Mucosa of descending colon (tissue), 3 donors: ENCODE measurements around the gene IL25. TPM values are rescaled to one million over a fixed set of nuclear protein-coding genes. Genes with fewer than 3 reads are reported as not detected.

ENCODE experiments used
- ATAC-seq: fragments of 200-7000 bp; cut with Tn5 transposase; one replicate; pipeline ENCODE4 v1.9.1; 2020; ENCODE audit warnings: mild to moderate bottlenecking, moderate library complexity
- DNase-seq, 3 donors: peaks; one replicate each; pipeline ENCODE4 v3.0.0-alpha.2; 2020
- H3K36me3 ChIP-seq: fragments of 200-600 bp; one replicate; pipeline ENCODE4 v1.8.0; 2021; ENCODE audit warnings: low read depth, mild to moderate bottlenecking
- H3K4me1 ChIP-seq: fragments of 200-600 bp; one replicate; pipeline ENCODE4 v1.8.0; 2021; ENCODE audit warnings: low read depth, mild to moderate bottlenecking
- H3K4me3 ChIP-seq: fragments of 200-600 bp; one replicate; pipeline ENCODE4 v1.8.0; 2021; ENCODE audit warnings: mild to moderate bottlenecking
- H3K9me3 ChIP-seq: fragments of 200-600 bp; one replicate; pipeline ENCODE4 v1.8.0; 2021; ENCODE audit warnings: mild to moderate bottlenecking
- intact Hi-C, 2 donors: fragments of 100-400 bp; cut with DNase I in 1 of 2; cut with micrococcal nuclease in 1 of 2; formaldehyde crosslinking; loops; one replicate each; pipeline versions ENCODE4 v1.11.0 to v1.11.1; 2022; cut with DNase I, micrococcal nuclease
- total RNA-seq, 3 donors: library from RNA; stranded (reverse); fragmentation: NEBNext Ultra II Directional in 2 of 3; extraction: Animal tissue kit (Norgen Biotek cat#: 25700) in 2 of 3; gene quantifications; one replicate each; pipeline versions ENCODE4 v1.2.1 to v1.2.4, GENCODE V29; 2021 to 2023
- TF ChIP-seq, protein P1 (sequence below): fragments of 200-600 bp; IDR thresholded peaks from one replicate; pipeline ENCODE4 v1.8.0; 2022; ENCODE audit warnings: antibody characterized with exemption, mild to moderate bottlenecking
- donor health status: DM: no; HTN: no; CAD: no; lungs with moderate emphysema.
- donor health status: DM: no; HTN: no; CAD: no.
- donor health status: DM: no; HTN: yes; CAD: no.

Gene IL25
- total RNA-seq, 3 donors from 2014 or later, result not detected

DNA sequence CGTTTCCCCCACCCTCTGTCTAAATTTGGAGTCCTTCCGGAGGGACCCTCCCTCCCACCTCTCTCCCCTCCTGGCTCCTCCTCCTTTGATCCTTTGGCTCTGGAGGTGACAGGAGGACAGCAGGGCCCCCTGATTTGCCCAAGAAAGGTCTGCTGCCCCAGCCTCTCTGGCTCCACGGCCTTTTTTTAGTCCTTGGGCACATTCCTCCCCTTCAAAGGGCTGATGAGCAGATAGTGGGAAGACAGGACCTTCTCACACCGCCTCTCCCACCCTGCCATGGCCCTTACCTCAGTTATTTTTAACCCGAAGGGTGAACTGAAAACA, 35.7 kb downstream of the IL25 start:
- H3K4me1 ChIP-seq, result no peaks in the 10 kb centered on the region
- H3K36me3 ChIP-seq, result no peaks in the 10 kb centered on the region
- intact Hi-C loops, result no loop called here
- H3K9me3 ChIP-seq, result no peaks in the 10 kb centered on the region
- H3K4me3 ChIP-seq, result no peak overlapping the region
- TF ChIP-seq, protein P1, sequence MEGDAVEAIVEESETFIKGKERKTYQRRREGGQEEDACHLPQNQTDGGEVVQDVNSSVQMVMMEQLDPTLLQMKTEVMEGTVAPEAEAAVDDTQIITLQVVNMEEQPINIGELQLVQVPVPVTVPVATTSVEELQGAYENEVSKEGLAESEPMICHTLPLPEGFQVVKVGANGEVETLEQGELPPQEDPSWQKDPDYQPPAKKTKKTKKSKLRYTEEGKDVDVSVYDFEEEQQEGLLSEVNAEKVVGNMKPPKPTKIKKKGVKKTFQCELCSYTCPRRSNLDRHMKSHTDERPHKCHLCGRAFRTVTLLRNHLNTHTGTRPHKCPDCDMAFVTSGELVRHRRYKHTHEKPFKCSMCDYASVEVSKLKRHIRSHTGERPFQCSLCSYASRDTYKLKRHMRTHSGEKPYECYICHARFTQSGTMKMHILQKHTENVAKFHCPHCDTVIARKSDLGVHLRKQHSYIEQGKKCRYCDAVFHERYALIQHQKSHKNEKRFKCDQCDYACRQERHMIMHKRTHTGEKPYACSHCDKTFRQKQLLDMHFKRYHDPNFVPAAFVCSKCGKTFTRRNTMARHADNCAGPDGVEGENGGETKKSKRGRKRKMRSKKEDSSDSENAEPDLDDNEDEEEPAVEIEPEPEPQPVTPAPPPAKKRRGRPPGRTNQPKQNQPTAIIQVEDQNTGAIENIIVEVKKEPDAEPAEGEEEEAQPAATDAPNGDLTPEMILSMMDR, result no peak
- ATAC-seq, result no peak
- DNase-seq, result no peak

- no peak for DNase-seq
- Histone ChIP-seq H3K36me3 (no peaks in the 10 kb centered on the region), H3K9me3 (no peaks in the 10 kb centered on the region), H3K4me1 (no peaks in the 10 kb centered on the region), H3K4me3 (no peak overlapping the region)
- intact Hi-C loops, result no loop called here
- no peak for ATAC-seq
- TF ChIP-seq, protein P1, result no peak
Observed at GRCh38 chr14:23409475-23409874, 36.9 kb downstream of the IL25 start.

DNA sequence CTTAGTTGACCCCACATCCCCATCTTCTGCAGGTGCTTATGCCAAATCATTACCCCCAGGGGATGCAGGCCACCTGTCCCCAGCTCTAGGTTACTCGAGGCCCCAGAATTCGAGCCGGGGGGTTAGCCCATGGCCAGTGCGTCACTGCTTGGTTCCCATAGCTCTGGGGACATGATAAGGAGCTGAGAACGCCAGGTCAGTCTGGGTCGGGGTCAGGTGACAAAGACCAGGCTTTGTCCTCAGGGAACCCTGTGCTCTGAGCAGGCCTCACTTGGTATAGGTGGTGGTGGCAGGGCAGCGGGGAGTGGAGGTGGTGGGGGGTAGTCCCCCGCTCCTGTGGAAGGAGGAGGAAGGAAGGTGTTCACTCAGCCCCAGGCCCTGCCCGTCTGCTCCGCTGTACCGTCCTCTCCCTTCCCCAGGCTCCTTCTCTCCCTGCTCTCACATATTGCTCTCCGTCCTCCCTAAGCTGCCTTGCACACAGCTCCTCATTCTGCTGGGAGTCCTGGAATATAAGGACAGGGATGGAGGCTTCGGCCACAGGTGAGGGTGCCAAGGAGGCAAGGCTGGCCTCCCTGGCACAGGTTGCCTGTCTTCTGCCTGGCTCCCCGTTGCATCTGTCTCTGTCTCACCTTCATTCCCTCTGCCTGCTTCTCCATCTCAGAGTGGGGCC, 37.5 kb downstream of the IL25 start:
- intact Hi-C loops, result no loop called here
- DNase-seq, result no peak
- H3K9me3 ChIP-seq, result no peaks in the 10 kb centered on the region
- H3K4me3 ChIP-seq, result no peak overlapping the region
- TF ChIP-seq, protein P1, result no peak
- no peaks in the 10 kb centered on the region for H3K4me1 ChIP-seq
- H3K36me3 ChIP-seq, result no peaks in the 10 kb centered on the region
- ATAC-seq, result no peak

DNA sequence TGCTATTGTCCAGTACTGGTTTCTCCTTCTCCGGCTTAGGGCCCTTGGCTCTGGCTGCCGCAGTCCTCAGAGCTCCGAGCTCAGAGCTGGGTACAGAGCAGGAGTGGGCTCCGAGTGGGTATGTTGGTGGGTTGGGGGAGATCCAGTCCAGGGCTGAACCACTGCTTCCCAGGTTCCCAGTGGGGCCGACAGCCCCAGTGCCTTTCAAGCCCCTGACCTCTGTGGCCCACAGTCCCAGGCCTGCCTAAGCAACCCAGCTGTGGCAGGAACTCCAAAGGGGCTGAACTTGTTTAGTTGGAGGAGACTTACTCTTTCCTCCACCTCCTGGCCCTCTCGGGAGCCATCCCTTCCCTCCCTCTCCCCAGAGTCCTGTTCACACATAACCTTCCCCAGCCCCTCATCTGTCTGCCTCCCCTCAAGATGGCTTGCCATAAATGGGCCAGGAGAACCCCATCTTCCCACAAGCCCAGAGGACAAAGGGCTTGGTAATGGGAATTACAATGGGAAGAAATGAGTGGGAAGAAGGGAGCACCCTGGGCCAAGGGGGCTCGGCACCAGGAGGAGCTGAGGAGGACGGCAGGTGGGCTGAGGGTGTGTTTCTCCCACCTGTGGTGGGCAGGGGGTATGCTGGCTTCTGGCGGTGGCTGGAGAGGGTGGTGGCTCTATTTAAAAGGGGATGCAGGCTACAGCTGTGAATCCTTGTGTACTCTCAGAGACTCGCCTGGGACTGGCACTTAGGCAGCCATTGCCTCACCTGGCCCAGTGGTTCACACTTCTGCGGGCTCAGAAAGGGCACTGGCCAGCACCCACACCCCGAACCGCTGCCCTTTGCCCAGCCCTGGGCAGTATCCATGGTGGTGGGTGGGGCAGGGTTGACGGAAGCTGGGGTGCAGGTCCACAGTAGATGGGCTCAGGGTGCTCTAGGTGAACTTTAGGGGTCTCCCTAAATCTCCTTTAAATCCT, 39.2 kb downstream of the IL25 start:
- Histone ChIP-seq H3K4me3 (no peak overlapping the region), H3K4me1 (no peaks in the 10 kb centered on the region), H3K36me3 (no peaks in the 10 kb centered on the region), H3K9me3 (no peaks in the 10 kb centered on the region)
- DNase-seq (no peak), ATAC-seq (peak; percentile 13)
- TF ChIP-seq, protein P1, result no peak
- intact Hi-C loops, result no loop called here

- ATAC-seq (no peak), DNase-seq (no peak)
- Histone ChIP-seq H3K4me1 (no peaks in the 10 kb centered on the region), H3K36me3 (no peaks in the 10 kb centered on the region), H3K4me3 (no peak overlapping the region), H3K9me3 (no peaks in the 10 kb centered on the region)
- TF ChIP-seq, protein P1, result no peak
- intact Hi-C loops, result no loop called here
Observed at GRCh38 chr14:23413681-23414080, 41.1 kb downstream of the IL25 start.
